Omental fat pad (tissue), 4 donors: ENCODE measurements around the gene CCDC54. TPM values are rescaled to one million over a fixed set of nuclear protein-coding genes. Genes with fewer than 3 reads are reported as not detected.

Experiments used
- ATAC-seq: fragments of 150-250 bp; one replicate; pipeline ENCODE4 v1.9.1; 2016; ENCODE audit warnings: mild to moderate bottlenecking, moderate library complexity; ENCODE audit not compliant: low FRiP score
- DNase-seq: peaks from one replicate; pipeline ENCODE4 v3.0.0-alpha.2; 2019; ENCODE audit warnings: low spot score
- total RNA-seq, 4 donors: library from RNA; depleted of rRNA; stranded (reverse); fragments of >200 nt; gene quantifications; one replicate each; pipeline ENCODE4 v1.1.0, GENCODE V29; 2016
- TF ChIP-seq, protein P1 (sequence below), 3 donors: fragments of 450-650 bp; IDR thresholded peaks; one replicate each; pipeline ENCODE4 v1.5.1; 2016 to 2017; ENCODE audit warnings: antibody characterized with exemption in 3 of 3, mild to moderate bottlenecking in 3 of 3, moderate library complexity in 2 of 3

Gene CCDC54
- total RNA-seq, 4 donors from 2014 or later: not detected

DNA sequence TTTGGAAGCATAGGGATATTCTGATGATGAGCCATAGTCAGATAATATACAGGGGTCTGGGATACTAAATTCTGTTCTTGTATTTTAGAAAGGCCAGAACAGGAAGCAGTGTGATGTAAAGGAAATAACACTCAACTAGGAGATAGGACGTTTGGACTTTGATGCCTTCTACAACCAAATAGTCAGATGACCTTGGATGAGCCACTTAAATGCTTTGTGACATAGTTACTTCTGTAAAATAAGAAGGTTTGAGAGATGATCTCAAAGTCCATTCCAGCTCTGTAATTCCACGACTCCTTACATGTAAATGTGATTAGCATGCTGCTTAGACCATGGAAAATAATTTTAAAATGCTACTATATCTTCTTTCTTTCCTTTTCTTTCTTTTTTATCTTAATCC lies 29.5 kb upstream of the CCDC54 start:
- ATAC-seq: no peak
- TF ChIP-seq, protein P1, sequence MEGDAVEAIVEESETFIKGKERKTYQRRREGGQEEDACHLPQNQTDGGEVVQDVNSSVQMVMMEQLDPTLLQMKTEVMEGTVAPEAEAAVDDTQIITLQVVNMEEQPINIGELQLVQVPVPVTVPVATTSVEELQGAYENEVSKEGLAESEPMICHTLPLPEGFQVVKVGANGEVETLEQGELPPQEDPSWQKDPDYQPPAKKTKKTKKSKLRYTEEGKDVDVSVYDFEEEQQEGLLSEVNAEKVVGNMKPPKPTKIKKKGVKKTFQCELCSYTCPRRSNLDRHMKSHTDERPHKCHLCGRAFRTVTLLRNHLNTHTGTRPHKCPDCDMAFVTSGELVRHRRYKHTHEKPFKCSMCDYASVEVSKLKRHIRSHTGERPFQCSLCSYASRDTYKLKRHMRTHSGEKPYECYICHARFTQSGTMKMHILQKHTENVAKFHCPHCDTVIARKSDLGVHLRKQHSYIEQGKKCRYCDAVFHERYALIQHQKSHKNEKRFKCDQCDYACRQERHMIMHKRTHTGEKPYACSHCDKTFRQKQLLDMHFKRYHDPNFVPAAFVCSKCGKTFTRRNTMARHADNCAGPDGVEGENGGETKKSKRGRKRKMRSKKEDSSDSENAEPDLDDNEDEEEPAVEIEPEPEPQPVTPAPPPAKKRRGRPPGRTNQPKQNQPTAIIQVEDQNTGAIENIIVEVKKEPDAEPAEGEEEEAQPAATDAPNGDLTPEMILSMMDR (IDR thresholded peaks at IDR 0.05): no peak
- no peak for DNase-seq

DNA sequence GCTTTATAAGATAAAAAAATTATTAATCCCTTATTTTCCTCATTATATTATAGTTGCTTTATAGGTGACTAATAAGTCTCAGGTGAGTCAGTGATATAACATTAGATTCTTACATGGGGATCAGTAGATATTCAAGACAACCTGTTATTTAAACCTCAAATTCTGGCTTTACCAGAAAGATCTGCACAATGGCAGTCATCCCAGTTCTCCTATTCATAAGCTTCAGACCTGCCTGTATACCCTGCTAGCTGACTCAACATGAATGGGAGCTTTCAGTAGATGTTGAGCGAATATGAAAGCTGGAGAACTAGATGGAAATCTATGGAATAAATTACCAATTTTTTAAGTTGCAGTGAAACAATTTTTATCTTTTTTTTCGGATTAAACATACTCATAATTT lies 20.5 kb upstream of the CCDC54 start:
- TF ChIP-seq, protein P1 (IDR thresholded peaks at IDR 0.05): no peak
- ATAC-seq (no peak), DNase-seq (no peak)

DNA sequence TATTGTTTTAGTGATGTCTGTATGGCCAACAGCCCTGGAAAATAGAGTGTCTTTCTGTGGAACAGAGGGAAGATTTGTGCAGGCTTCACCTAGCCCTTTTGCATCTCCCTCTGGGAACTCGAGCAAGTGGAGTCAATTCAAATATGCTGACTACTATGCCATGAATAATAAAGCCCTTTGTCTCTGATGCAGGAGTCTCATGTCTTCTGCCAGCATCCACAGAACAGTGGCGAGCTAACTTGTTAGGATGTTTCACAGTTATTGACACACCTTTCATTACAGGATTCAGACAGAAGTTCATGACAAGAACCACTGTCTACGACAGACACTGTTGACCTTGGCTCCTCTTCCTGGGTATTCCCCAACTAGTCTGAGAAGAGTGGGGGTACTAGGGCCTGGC lies 15.6 kb upstream of the CCDC54 start:
- no peak for DNase-seq
- no peak for ATAC-seq
- TF ChIP-seq, protein P1 (IDR thresholded peaks at IDR 0.05): no peak

DNA sequence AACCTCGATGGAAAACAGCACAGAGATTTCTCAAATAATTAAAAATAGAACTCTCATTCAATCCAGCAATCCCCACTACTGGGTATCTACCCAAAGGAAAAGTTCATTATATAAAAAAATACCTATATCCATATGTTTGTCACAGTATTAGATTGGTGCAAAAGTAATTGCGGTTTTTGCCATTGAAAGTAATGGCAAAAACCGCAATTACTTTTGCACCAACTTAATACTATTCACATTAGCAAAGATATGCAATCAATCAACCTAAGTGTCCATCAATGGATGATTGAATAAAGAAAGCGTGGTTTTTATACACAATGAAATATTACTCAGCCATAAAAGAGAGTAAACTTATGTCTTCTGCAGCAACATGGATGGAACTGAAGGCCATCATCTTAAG lies 12.2 kb upstream of the CCDC54 start:
- ATAC-seq (no peak), DNase-seq (no peak)
- TF ChIP-seq, protein P1 (IDR thresholded peaks at IDR 0.05): no peak

DNA sequence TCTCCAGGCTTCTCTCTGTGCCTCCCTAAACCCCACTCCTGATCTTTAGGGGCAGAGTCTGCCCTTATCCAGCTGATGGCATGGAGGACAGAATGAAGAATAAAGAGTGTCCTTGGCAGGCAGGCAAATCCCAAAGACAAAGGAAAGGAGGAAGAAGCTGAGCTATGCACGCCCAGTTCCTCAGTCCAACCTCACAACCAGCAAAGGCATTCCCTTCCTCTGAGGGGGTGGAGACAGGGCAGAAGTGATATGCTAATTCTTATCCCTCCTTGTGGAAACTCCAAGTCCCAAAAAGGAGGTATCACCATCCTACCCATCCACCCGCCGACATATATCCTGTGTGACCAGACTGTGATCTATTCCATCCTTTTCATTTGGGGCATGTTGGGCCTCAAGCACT lies 10.5 kb upstream of the CCDC54 start:
- TF ChIP-seq, protein P1 (IDR thresholded peaks at IDR 0.05): no peak
- DNase-seq: no peak

DNA sequence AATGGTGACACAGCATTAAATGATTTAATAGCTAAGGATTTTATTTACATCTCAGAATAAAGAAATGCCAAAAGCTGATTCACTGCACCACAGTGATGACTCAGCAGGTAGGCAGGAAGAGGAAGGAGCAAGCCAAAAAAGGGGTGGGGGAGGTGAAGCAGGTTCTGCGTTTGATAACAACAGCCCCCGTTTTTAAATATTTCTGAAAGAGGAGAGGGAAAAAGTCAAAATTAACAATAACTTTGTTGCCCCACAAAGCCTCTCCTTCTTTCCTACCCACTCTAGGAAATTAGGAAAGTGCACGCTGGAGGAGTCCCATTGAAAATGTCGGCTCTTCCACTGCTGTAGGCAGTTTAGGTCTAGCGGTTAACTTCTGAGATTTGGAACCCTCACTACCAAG lies 9.9 kb upstream of the CCDC54 start:
- DNase-seq: no peak
- ATAC-seq: peak; percentile 78
- TF ChIP-seq, protein P1 (IDR thresholded peaks at IDR 0.05): no peak

More for the DNA sequence above, 10.5 kb upstream of the CCDC54 start:
- ATAC-seq: no peak

DNA sequence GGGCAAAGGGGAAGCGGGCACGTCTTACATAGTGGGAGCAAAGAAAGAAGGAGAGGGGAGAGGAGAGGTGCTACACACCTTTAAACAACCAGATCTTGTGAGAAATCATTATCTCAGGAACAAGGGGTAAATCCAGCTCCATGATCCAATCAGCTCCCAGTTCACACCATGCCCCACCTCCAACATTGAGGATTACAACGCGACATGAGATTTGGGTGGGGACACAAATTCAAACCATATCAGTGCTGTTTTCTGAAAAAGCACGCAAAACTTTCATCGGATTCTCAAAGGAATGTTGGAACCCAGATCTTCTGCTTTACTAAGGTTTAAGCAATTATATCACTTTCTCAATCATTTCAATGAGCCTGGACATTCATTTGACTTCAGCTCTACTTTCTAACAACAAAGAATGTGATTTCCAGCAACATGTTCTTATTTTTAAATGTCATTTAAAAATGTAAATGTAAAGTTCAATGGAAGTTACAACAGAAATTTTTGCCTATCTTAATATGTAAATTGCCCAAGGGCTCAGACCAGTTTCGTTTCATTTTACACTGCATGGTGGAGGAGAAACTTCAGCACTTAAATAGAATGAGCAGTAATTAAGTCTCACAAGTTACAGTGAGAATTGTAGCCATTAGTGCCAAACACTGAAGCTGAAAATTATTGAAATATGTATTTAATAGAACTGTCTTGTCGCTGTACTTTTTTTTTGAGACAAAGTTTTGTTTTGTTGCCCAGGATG lies 8.4 kb upstream of the CCDC54 start:
- no peak for DNase-seq
- TF ChIP-seq, protein P1 (IDR thresholded peaks at IDR 0.05): no peak
- ATAC-seq: no peak
